Panc1 (cell line): ENCODE data around the gene IL1R2.

Experiments
- CTCF ChIP-seq: fragments of 450-650 bp; IDR thresholded peaks from 2 replicates; pipeline ENCODE4 v1.5.1; 2017; ENCODE audit warnings: mild to moderate bottlenecking
- POLR2AphosphoS5 ChIP-seq: IDR thresholded peaks from 2 replicates; pipeline ENCODE4 v1.6.1; 2012; ENCODE audit warnings: mild to moderate bottlenecking, low read depth, low read length, moderate library complexity
- REST ChIP-seq, 2 experiments: IDR thresholded peaks; 2 replicates each; pipeline ENCODE4 v1.6.1; 2011 to 2012; ENCODE audit warnings: low read depth in 2 of 2, control low read depth in 1 of 2, low read length in 1 of 2, mild to moderate bottlenecking in 1 of 2, moderate library complexity in 1 of 2; ENCODE audit not compliant: insufficient read depth in 1 of 2
- TCF7L2 ChIP-seq: IDR thresholded peaks from 2 replicates; pipeline ENCODE4 v1.6.1; 2011; ENCODE audit warnings: mild to moderate bottlenecking, low read depth, low read length, inconsistent platforms

- TF ChIP-seq CTCF (no peak), POLR2AphosphoS5 (no peak), TCF7L2 (no peak), REST (IDR thresholded peaks at IDR 0.05; ENCODE audit: insufficient read depth in 1 of 2, low read depth in 2 of 2, low read length in 1 of 2) (no peak)
Observed at GRCh38 chr2:102037681-102038080, 45.9 kb downstream of the IL1R2 start.
